ENCODE results near the gene DNAJA3.

GRCh38 chr16:4380119-4381063, 45.3 kb upstream of the DNAJA3 start:
- TF ChIP-seq YY1 (IDR thresholded peaks at IDR 0.05; ENCODE audit: insufficient read depth, insufficient read length) (no peak), ZNF274 (IDR thresholded peaks at IDR 0.05; ENCODE audit: low read depth, low read length) (no peak)

All from NT2/D1 (cell line).